ENCODE data around the gene CPOX. TPM values are rescaled to one million over a fixed set of nuclear protein-coding genes. Genes with fewer than 3 reads are reported as not detected.

CPOX gene
- total RNA-seq, 1 experiment from 2014 or later = 24.7 TPM

DNA sequence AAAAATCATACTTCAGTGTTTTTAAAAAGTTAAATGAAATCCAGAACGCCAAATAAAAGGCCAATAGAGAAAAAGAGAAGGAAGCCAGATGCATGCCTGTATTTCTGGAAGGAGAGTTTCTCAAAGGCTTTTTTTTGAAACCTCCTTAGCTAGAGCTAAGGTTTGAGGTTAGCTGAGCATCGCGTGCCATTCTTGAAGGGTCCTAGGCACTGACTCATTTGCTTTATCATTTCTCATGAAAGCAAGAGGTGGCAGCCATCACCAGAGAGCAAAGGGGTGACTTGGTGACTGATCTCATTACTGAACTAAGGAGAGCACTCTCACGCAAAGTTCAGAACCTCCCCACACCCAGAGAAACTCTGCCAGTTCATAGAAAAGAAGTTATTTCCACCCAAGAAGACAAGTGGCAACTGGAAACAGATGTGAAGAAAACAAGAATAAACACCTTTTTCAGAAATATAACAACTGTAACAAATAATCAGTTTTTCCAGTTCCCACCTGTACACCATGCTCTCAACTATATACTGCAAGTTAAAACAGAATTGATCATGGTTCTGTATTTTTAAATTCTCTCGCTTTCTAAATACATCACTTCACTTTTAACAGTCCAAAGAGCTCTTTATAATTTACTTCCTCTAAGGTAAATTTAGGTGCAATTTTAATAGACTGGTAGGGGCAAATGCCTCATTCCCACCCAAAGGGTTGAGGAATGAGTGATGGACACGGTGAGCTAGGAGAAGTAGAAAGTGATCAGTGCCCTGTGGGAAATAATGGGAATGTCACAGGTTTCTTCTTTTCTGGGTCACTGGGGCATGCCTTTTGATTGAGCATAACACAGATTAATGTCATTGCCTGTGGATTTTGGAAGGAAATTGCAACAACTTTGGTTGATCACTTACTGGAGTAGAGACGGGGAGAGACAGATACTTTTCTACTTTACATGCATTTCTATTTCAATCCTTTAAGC lies 37.0 kb downstream of the CPOX start:
- Histone ChIP-seq H3K4me1 (ENCODE audit: insufficient read depth, low read length) (no peaks in the 10 kb centered on the region), H3K9ac (ENCODE audit: extremely low read depth, insufficient read length, low read length) (no peak overlapping the region), H3K4ac (ENCODE audit: low read depth, low read length) (no peak overlapping the region), H4K8ac (replicated peaks; ENCODE audit: insufficient read length, low read depth, low read length) (no peak overlapping the region), H2BK20ac (ENCODE audit: low read depth, low read length, poor library complexity, severe bottlenecking) (peak overlapping the region; percentile 7), H3T11ph (ENCODE audit: low read length) (no peak overlapping the region), H3K79me2 (ENCODE audit: insufficient read depth, low read length) (no peaks in the 10 kb centered on the region), H2BK15ac (ENCODE audit: low read depth, low read length) (no peak overlapping the region), H2AK5ac (ENCODE audit: insufficient read length, low read length) (no peak overlapping the region), H2BK12ac (ENCODE audit: insufficient read length, low read depth, low read length) (no peak overlapping the region), H3K79me1 (ENCODE audit: insufficient read depth, low read depth, low read length, poor library complexity, severe bottlenecking) (no peaks in the 10 kb centered on the region), H3K9me3 (ENCODE audit: control insufficient read depth, low read depth, low read length) (no peaks in the 10 kb centered on the region), H4K91ac (ENCODE audit: insufficient read length, low read depth, low read length) (no peak overlapping the region), H3K56ac (ENCODE audit: insufficient read length, low read depth, low read length) (no peak overlapping the region), H3K27me3 (ENCODE audit: insufficient read depth, low read length) (no peaks in the 10 kb centered on the region), H4K5ac (ENCODE audit: insufficient read length, low read depth, low read length) (no peak overlapping the region), H3K23ac (ENCODE audit: insufficient read length, low read depth, low read length) (no peak overlapping the region), H2BK120ac (ENCODE audit: low read depth, low read length, poor library complexity, severe bottlenecking) (no peak overlapping the region), H4K20me1 (ENCODE audit: control insufficient read depth, insufficient read depth, insufficient read length) (no peaks in the 10 kb centered on the region), H3K23me2 (ENCODE audit: insufficient read length, low read depth, low read length, poor library complexity, severe bottlenecking) (no peaks in the 10 kb centered on the region), H3K14ac (ENCODE audit: insufficient read depth, low read length) (no peak overlapping the region), H3K27ac (ENCODE audit: insufficient read length, low read depth, low read length) (no peak overlapping the region), H3K18ac (ENCODE audit: insufficient read length, low read depth, low read length) (no peak overlapping the region), H2AFZ (ENCODE audit: low read length) (no peak overlapping the region), H2BK5ac (ENCODE audit: insufficient read length, low read length) (no peak overlapping the region), H3K4me2 (ENCODE audit: insufficient read depth, insufficient read length, low read length) (no peak overlapping the region)
- DNase-seq = no peak
- TF ChIP-seq, protein P1, sequence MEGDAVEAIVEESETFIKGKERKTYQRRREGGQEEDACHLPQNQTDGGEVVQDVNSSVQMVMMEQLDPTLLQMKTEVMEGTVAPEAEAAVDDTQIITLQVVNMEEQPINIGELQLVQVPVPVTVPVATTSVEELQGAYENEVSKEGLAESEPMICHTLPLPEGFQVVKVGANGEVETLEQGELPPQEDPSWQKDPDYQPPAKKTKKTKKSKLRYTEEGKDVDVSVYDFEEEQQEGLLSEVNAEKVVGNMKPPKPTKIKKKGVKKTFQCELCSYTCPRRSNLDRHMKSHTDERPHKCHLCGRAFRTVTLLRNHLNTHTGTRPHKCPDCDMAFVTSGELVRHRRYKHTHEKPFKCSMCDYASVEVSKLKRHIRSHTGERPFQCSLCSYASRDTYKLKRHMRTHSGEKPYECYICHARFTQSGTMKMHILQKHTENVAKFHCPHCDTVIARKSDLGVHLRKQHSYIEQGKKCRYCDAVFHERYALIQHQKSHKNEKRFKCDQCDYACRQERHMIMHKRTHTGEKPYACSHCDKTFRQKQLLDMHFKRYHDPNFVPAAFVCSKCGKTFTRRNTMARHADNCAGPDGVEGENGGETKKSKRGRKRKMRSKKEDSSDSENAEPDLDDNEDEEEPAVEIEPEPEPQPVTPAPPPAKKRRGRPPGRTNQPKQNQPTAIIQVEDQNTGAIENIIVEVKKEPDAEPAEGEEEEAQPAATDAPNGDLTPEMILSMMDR (conservative IDR thresholded peaks at IDR 0.05) = no peak
- Mint-ChIP-seq H3K9me3 (no peaks in the 10 kb centered on the region; a peak in 1 of 5 replicates), H3K27me3 (ENCODE audit: low read depth) (no peaks in the 10 kb centered on the region), H3K4me1 (no peaks in the 10 kb centered on the region), H3K36me3 (ENCODE audit: insufficient read depth in 1 of 3, low read depth in 3 of 3) (no peaks in the 10 kb centered on the region), H3K27ac (peak overlapping the region in 1 of 3 experiments; percentile 32; a peak in 1 of 7 replicates), H3K4me3 (no peak overlapping the region)
- 100% methylated on average over 1 of the region's 7 CpGs for WGBS (ENCODE audit: extremely low coverage, insufficient read length, low lambda C conversion rate)

All from H9 (cell line).